Measurements from ENCODE around the gene SORT1.
A peak's percentile ranks its signal among the peaks of the same experiment; 100 is the strongest.
"Not testable (repeated sequence)": the region's sequence is repeated elsewhere in the genome, so short reads cannot be mapped to it uniquely, and the experiment has no call there.

The SORT1 gene

DNA sequence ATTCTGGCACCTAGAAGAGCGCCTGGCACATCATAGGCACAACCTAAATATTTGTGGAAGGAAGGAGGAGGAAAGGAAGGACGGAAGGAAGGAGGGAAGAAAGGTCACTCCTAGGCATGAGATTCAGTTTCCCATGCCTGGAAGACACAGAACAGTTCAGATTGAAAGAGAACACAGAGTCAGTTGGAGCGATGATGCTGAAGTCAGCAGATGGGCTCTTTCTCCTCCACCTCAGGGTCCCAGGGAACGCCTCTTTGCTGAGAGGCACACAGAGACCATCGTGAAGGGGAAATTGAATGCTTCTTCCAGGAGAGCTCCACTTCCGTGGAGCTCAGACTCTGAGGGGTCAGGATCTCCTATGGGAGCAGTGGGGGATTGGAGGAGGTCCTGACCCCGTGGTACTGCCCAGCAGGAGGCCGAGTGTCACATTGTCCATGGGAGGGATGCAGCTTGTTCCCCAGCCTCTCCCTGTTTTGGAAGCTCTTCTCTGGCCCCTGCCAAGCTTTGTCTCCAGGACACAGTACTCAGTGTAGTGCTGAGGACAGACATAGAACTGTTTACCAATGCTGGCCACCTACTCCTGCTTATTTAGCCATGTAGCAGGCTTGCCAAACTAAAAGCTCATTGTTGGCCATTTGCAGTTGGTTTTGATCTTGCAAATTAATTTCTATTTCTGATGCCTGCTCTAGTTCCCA is 93.3 kb downstream of the SORT1 start:
- H3K27ac ChIP-seq: no peak overlapping the region
- no peak for DNase-seq (ENCODE audit: low read depth, low spot score)

DNA sequence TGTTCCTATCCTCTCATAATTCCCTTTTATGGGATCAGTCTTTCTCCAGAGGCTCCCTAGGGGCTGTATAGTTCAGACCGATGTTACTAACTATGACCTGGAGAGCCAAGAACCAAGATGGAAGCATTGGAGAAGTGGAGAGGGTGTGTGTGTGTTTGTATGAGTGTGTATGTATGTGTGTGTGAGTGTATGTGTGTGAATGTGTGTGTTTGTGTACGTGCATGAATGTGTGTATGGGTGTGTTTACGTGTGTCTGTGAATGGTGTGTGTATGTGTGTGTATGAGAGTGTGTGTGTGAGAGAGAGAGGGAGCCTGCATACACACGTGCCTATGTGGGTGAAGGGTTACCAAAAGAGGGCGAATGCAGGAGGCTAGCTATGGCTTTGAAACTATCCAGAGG is 95.8 kb downstream of the SORT1 start:
- DNase-seq (ENCODE audit: low read depth, low spot score): no peak
- H3K27ac ChIP-seq: no peak overlapping the region

DNA sequence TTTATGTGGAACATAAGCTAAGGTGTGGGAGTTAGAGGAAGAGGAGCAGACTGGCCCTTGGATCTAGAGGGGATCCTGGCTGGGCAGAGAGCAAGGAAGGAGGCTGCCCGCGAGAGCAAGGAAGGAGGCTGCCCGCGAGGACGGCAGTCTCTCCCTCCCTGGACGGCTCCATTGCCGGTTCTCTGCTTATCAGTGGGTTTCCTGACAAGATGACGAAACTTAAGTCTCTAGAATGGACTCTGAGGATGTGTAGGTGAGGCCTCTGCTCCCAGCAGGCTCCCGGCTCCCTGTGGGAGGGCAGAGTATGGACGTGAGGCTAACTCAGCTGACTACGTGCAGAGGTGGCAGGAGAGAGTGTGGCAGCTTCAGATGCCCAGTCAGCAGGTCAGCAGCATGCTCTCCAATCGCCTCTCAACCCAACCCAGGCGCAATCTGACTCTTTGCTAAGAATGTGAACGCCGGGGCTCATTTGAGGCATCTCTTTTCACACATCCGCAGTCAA is 97.0 kb downstream of the SORT1 start:
- no peak overlapping the region for H3K27ac ChIP-seq
- no peak for DNase-seq (ENCODE audit: low read depth, low spot score)

DNA sequence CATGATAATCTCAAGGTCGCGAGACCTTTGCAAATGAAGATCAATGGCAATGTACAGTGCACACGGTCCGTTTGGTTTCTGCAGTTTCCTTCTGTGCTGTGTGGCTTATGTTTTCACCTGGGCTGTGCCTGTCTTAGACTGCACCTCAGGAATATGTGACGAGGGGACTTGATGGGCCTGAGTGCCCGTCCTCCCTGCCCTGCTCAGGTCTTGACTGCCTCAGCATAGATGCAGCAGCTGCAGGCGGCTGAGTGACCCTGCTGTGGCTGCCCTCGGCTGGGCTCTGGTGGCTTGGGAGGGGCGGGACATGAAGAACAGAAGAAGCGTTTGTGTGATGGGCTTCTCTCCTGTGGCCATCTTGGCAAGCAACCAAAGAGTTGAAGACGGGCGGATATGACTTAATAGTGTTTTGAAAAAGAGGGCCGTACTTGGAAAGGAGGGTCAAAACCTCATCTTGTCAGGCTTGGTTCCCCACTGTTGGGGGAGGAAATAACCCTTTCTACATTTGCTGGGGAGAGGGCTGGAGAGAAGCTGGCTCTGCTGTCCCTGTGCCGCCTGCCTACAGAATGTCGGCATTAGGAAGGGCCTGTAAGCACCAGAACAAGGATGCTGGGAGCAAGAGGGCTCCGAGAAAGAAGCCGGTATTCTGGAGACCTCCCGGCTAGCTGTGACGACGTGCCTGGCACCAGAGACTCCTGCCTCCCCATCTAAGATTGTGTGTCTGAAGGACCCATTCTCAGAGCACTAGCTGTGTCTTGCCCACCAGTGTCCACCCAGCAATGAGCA is 98.0 kb downstream of the SORT1 start:
- peak overlapping the region; percentile 58 for H3K27ac ChIP-seq
- no peak for DNase-seq (ENCODE audit: low read depth, low spot score)

DNA sequence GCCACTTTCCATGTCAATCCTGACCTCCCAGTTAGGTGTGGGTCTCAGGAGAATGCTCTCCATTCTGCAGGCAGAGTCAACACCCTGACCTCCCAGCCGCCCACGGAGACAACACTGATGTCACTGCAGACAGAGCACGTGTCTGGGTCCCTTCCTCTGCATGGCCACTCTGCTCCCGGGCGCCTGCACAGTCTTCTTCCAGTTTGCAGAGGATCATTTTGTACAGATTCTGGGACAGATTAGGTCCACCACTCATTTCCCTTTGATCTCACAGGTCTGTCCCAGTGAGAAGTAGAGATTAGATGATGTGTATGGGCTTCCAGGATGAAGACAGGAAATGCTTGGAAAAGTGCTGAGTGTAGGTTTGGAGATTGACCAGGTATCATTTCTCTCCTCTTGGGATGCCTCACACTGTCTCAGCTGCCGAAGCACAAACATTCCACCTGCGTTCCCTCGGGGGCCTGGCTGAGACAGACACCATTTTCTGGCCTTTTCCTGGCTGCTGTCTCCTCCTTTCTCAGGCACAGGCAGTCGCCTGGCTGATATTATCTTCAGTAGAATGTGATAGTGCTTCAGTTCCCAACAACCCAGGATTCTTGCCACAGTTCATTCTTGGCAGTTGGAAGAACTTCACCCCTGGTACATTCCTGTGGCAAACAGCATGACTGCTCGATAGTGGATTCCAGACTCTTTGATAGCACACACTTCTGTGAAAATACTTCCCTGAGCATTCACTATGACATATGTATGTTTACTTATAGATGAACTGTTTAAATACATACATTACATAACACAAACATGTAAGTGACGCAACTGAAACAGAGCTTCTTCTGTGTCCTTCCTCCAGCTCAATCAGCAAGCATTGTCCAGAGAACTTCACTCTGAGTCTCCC is 98.8 kb downstream of the SORT1 start:
- peak overlapping the region; percentile 58 for H3K27ac ChIP-seq

DNA sequence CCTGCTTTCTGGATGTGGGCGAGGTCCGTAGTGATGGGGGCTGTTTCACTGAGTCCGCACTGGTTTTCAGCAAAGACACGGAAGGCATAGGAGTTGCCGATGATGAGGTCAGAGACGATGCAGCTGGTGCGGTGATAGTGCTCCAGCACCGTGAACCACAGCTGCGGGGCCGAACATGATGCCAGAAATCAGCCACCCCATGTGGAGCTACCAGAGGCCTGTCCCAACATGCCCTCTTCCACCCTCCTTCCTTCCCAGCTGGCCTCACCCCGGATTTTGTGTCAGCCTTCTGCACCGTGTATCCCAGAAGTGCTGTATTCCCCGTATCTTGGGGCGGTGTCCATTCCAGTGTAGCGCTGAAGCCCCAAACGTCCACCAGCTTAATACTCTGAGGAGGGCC is 100.9 kb downstream of the SORT1 start:
- H3K27ac ChIP-seq: no peak overlapping the region
- no peak for DNase-seq (ENCODE audit: low read depth, low spot score)

More for the DNA sequence above, 98.8 kb downstream of the SORT1 start:
- peak; percentile 60 for DNase-seq (ENCODE audit: low read depth, low spot score)

DNA sequence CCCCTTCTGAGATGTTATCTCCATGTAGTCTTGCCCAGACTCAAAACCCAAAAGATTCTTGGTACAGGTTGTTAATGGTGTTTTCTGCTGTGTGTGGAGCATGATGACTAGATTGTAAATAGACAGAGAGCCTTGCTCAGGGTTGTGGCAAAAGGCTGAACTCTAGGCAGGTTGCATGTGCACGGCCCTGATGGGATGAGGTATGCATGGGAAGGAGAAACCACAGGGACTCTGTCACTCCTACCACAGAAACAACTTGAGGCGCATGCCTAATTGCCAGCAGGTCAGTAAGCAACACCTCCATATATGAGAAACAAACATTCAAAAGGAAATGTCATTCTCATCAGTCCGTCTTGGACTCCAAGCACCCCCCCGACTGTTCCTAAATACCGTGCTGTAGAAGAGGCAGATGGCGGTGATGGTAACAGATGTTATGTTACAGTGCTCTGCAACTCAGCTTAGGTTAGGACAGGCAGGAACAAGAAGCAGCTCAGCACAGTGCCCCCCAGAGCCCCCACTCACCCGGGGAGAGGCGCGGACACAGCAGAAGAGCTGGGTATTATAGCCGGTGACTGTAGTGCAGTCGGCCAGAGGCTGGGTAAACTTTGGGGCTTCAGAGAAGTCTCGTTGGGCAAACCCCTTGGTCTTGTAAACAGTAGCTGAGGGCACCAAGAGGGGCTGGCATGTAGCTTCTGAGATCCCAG is 101.9 kb downstream of the SORT1 start:
- no peak for DNase-seq (ENCODE audit: low read depth, low spot score)
- H3K27ac ChIP-seq: no peak overlapping the region

DNA sequence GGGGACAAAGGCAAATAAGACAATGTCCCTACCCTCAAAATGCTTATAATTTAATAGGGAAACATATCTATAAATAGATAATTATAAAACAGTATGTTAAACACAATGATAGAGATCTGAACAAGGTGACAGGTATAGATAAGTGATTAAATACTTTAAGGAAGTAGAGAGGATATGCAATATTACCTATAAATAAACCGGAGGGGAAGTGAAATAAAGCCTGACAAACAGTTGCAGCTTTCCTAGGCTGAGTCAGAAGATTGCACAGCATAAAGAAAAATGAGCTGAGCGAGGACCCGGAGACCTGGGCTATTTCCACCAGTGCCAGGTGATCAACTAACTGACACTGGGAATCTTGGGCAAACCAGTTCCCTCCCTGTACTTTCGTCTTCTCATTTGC is 103.2 kb downstream of the SORT1 start:
- peak overlapping the region; percentile 40 for H3K27ac ChIP-seq
- no peak for DNase-seq (ENCODE audit: low read depth, low spot score)

DNA sequence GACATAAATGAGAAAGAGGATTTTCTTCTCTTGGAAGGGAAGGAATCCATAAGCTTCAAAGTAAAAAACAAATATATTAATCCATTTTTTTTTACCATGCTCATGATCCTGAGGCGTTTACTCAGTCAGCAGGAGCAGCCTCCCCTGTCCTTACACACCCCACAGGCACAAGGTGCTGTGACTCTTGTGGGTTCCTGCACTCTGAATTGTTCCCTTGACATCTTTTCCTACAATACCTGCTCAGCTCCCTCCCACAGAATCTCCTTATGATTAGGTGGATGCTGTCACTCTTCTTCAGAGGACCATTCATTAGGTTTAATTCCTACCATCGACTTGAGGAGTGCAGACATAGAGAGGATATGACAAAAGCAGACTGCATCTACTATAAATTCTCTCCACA is 104.7 kb downstream of the SORT1 start:
- no peak overlapping the region for H3K27ac ChIP-seq
- DNase-seq (ENCODE audit: low read depth, low spot score): no peak

DNA sequence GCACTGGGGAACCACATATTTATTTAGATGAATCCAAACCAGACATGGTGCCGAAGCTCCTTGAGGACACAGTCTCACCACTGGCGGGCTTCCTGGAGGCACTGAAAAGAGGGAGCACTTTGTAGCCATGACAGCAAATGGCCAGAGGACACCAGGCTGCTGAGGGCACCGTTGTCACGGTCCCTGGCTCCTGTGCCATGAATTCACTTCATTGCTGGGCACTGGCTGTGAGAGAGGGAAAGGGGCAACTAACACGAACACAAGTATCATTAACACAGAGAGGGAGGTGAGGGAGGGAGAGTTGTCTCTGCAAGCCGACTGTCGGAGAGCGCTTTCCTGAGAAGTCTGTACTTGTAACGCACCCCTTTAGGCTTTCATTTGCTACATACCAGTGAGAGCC is 105.4 kb downstream of the SORT1 start:
- no peak for DNase-seq (ENCODE audit: low read depth, low spot score)
- no peak overlapping the region for H3K27ac ChIP-seq

DNA sequence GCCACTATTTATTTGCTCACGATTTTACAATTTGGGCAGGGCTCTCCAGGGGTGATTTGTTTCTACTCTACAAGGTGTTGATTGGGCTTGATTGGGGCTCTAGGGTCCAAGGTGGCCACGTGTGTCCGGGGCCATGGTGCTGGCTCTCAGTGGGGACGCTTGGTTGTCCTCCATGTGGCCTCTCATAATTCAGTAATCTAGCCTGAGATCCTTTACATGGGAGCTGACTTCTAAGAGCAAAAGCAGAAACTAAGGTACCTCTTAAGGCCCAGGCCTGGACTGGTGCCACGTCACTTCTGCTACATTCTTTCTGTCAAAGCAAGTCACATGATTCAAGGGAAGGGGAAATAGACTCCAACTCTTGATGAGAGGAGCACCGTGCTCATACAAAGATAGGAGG is 106.7 kb downstream of the SORT1 start:
- no peak overlapping the region for H3K27ac ChIP-seq
- DNase-seq (ENCODE audit: low read depth, low spot score): no peak

DNA sequence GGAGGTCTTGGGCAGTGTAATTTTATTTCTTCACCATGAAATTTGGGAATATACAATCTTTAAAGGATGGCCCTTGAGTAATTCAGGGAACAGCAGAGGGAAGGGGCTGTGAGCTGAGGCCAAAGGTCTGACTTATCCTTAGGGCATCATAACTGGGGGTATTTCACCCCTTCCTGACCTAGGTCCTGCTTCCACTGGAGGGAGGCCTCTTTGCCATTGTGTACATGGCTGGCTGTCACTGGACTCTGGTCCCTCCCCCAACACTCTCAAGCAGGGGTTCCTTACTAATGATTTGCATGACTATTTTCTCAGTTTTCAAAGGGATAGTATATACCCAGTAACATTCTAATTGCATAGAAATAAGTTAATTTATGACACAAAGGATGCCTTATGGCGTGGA is 107.6 kb downstream of the SORT1 start:
- no peak for DNase-seq (ENCODE audit: low read depth, low spot score)
- H3K27ac ChIP-seq: no peak overlapping the region

DNA sequence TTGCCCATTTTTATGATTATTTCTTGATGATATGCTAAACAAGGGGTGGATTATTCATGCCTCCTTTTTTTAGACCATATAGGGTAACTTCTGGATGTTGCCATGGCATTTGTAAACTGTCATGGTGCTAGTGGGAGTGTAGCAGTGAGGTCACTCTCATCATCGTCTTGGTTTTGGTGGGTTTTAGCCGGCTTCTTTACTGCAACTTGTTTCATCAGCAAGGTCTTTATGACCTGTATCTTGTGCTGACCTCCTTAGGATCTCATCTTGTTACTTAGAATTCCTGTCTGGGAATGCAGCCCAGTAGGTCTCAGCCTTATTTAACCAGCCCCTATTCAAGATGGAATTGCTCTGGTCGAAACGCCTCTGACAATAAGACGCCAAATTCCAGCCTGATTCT is 111.0 kb downstream of the SORT1 start:
- DNase-seq (ENCODE audit: low read depth, low spot score); H3K27ac ChIP-seq: not testable (repeated sequence)

DNA sequence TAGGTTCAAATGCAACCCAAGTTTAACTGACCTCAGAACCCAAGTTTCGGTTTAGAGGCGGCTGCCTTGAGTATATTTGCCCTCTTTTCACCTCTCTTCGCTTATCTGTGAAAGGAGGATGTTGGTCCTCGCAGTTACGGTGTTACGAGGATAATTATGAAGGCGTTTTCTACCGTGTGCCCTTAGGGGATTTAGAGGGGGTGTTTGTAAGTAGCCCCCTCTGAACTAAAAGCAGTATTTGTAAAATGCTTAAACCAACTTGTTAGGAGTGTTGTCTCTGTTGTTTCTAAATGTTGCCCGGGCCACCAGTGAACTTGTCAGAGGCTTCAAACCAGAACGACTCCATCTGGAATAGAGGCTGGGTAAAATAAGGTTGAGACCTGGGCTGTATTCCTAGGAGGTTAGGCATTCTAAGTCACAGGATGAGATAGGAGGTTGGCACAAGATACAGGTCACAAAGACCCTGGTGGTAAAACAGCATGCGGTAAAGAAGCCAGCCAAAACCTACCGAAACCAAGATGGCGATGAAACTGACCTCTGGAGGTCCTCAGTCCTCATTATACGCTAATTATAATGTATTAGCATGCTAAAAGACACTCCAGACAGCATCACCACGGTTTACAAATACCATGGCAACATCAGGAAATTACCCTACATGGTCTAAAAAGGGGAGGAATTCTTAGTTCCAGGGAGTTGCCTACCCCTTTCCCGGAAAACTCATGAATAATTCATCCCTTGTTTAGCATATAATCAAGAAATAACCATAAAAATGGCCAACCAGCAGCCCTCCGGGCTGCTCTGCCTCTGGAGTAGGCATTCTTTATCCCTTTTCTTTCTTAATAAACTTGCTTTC is 113.7 kb downstream of the SORT1 start:
- H3K27ac ChIP-seq: peak overlapping the region; percentile 80
- DNase-seq (ENCODE audit: low read depth, low spot score): no peak

DNA sequence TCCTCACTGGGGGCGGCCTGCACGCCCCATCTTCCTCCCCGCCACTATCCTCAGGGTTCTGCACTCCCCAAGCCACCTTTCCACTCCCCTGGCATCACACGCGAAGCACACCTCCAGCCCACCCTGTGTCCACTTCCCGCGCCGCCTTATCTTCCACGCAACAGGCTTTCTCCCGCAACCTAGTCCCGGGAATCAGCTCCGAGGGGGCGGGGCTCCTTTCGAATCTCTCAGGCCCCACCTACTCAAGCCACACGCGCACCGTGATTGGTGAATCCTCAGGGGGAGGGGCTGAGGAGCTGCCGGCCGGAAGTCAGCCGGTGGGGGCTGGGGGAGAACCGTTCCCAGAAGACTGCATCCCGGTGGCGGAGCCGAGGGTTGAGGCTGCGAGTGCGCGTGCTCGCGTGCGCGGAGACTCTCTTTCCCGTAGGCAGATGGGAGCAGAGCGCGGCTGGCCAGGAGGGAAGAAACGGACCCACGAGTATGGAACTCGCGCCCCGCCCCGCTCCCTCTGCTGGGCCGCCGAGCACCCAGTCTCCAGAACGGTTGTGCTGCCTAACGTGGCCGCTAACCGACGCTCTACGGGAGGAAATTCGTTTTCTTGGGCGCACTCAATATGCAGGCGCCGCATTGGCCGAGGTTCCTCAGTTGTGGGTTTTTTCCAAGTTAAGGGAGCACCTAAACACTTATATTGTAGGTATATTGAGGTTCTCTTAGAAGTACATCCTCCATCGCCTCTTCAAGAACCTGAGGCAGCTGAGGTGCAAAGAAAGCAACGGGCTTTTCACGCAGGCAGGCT is 114.6 kb downstream of the SORT1 start, which contains the start of gene PSRC1:
Gene PSRC1, minus strand, starts transcription at position 194 of the 796 bp plus-strand sequence.
- DNase-seq (ENCODE audit: low read depth, low spot score): peak; percentile 76
- H3K27ac ChIP-seq: peak within 1 kb of the TSS; percentile 80

DNA sequence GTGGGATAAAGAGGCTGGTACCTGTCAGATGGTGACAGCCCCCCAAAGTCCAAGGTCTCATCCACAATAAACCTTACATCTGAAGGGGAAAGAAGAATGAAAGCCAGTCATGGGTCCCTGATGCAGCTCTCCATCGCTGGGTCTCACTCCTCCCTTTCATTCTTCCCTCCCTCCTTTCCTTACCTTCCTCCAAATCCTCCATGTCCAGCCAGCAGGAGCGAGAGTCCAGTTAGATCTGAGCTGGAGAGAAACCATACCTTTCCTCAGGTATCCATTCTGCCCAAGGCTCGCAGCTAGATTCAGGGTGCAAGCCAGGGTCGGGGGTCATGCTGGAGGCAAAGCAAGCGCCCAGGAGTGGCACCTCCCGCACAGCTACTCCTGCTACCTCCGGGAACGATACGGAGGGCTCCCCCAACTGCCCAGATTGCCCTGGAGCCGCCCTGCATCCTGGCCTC is 115.2 kb downstream of the SORT1 start:
- peak overlapping the region; percentile 80 for H3K27ac ChIP-seq
- no peak for DNase-seq (ENCODE audit: low read depth, low spot score)

DNA sequence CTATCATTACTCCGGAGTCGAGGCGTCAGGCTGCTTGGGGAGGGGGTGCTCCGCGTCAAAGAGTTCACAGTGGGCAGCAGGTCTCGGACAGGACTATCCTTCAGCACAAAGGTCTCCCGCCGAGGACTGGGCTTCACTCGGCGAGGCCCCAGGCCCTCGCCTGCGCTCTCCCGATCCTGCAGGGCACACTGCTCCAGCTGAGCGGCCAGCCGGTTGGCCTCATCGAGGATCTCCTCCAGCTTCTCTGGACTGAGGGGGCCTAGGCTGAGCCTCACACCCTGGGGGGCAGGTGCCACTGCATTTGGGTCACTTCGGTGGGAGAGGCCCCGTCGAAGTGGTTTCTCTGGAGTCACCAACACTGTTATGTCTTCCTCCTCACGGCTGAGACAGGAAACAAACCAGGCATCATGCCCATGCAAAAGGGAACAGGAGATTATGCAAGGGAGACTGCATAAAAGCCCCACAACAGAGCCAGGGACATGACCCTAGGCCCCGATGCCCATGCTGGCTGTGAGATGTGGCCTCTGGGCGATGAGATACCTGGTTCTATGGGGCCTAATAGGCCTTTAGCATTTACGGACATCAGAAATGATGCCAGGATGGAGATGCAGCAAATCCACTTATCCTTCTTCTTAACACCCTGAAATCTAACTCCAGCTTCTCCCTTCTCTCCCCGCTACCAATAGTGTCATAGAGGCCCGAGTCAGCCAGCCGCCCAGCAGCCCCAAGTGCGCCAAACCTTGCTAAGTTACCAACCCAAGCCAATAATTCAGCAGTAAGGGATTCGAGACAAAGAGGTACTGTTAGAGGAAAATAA is 115.8 kb downstream of the SORT1 start:
- no peak for DNase-seq (ENCODE audit: low read depth, low spot score)
- H3K27ac ChIP-seq: peak overlapping the region; percentile 80

Measured in epithelial cell of prostate (primary cell).